C4-2B (cell line): ENCODE measurements around the gene RAB6B.

ENCODE experiments used
- ZFX ChIP-seq: fragments of 450-650 bp; IDR thresholded peaks from 2 replicates; pipeline ENCODE4 v1.6.1; 2017
- TF ChIP-seq, protein P1 (sequence below): fragments of 450-650 bp; conservative IDR thresholded peaks from 2 replicates; pipeline ENCODE4 v1.5.1; 2017; ENCODE audit warnings: mild to moderate bottlenecking

DNA sequence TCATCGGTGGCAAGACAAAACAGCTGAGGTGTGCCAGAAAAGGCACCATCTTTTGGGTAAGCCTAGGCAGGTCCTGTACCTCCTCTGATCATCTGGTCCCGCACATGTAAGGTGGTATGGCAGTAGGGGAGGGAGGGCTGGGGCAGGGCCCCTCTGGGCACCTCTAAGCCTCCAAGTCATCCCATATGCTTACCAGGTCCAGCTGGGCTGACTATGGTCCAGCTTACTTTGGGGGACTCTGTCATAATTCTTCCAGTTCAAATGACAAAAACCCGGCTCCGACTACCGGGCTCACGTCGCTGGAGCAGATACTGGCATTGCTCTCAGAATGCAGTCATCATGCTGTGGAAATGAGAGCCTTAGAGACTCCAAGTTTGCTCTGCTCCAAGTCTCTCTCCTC is 1.9 kb upstream of the RAB6B start:
- TF ChIP-seq, protein P1, sequence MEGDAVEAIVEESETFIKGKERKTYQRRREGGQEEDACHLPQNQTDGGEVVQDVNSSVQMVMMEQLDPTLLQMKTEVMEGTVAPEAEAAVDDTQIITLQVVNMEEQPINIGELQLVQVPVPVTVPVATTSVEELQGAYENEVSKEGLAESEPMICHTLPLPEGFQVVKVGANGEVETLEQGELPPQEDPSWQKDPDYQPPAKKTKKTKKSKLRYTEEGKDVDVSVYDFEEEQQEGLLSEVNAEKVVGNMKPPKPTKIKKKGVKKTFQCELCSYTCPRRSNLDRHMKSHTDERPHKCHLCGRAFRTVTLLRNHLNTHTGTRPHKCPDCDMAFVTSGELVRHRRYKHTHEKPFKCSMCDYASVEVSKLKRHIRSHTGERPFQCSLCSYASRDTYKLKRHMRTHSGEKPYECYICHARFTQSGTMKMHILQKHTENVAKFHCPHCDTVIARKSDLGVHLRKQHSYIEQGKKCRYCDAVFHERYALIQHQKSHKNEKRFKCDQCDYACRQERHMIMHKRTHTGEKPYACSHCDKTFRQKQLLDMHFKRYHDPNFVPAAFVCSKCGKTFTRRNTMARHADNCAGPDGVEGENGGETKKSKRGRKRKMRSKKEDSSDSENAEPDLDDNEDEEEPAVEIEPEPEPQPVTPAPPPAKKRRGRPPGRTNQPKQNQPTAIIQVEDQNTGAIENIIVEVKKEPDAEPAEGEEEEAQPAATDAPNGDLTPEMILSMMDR = no peak
- no peak for TF ChIP-seq ZFX
